H1 (cell line): Measurements from ENCODE around the gene MYO1D. TPM values are rescaled to one million over a fixed set of nuclear protein-coding genes. Genes with fewer than 3 reads are reported as not detected.

Experiments
- CTCF ChIP-seq, 3 experiments: IDR thresholded peaks; 1 replicate in 2 of 3; 2 replicates in 1 of 3; pipeline versions ENCODE4 v1.5.1 to v1.6.1; 2011; ENCODE audit warnings: low read length in 3 of 3, mild to moderate bottlenecking in 3 of 3, inconsistent platforms in 2 of 3, low read depth in 1 of 3, moderate library complexity in 1 of 3; ENCODE audit not compliant: insufficient read depth in 1 of 3; ENCODE audit errors: control extremely low read depth in 1 of 3
- HDAC2 ChIP-seq, 2 experiments: fragments of 300-600 bp in 1 of 2; sonication (generic) in 1 of 2; IDR thresholded peaks; 2 replicates each; pipeline ENCODE4 v1.6.1; 2011 to 2012; ENCODE audit warnings: low read depth in 2 of 2, low read length in 2 of 2, mild to moderate bottlenecking in 2 of 2, moderate library complexity in 2 of 2, borderline replicate concordance in 1 of 2, inconsistent platforms in 1 of 2
- JUND ChIP-seq: IDR thresholded peaks from 2 replicates; pipeline ENCODE4 v1.6.1; 2011; ENCODE audit warnings: mild to moderate bottlenecking, improper control_type of control experiment, low read length
- RBBP5 ChIP-seq: IDR thresholded peaks from 2 replicates; pipeline ENCODE4 v1.7.1; 2012; ENCODE audit warnings: low read depth, mild to moderate bottlenecking, inconsistent platforms, low read length, moderate library complexity, borderline replicate concordance
- polyA plus RNA-seq, 7 experiments: library from polyadenylated mRNA; depleted of rRNA in 3 of 7; stranded (reverse) in 5 of 7; unstranded in 2 of 7; fragments of >200 nt in 5 of 7; fragments of 200-250 nt in 2 of 7; gene quantifications; 1 replicate in 5 of 7; 2 replicates in 1 of 7; 4 replicates in 1 of 7; pipeline versions ENCODE4 v1.2.1 to v1.2.3, GENCODE V29; 2011 to 2013; ENCODE audit warnings: missing spikeins in 2 of 7, mixed read lengths in 2 of 7
- total RNA-seq: library from RNA; stranded (reverse); fragmentation: NEBNext Ultra II Directional; extraction: Animal tissue kit (Norgen Biotek cat#: 25700); gene quantifications from 2 replicates; pipeline ENCODE4 v1.2.1, GENCODE V29; 2021

Gene MYO1D
- total and polyA plus RNA-seq, 2 of the 8 experiments (the other 6 are each of a cell fraction or from before 2014, with no cell fraction given), result 6.5 to 25.4 TPM

GRCh38 chr17:32515677-32516383, 361.1 kb downstream of the MYO1D start (continued):
- TF ChIP-seq CTCF (IDR thresholded peaks at IDR 0.05; ENCODE audit: control extremely low read depth in 1 of 3, insufficient read depth in 1 of 3, low read depth in 1 of 3, low read length in 3 of 3) (no peak), RBBP5 (no peak), JUND (no peak), HDAC2 (IDR thresholded peaks at IDR 0.05; ENCODE audit: borderline replicate concordance in 1 of 2, low read depth in 2 of 2, low read length in 2 of 2) (no peak)
